GM18951 (cell line): ENCODE results near the gene TBCC.

Experiments
- POLR2A ChIP-seq: IDR thresholded peaks from 4 replicates; pipeline ENCODE4 v1.6.1; 2011; ENCODE audit warnings: mild to moderate bottlenecking; ENCODE audit not compliant: insufficient read length, insufficient read depth; ENCODE audit errors: extremely low read depth
- in situ Hi-C: fragments of 300-500 bp; cut with MboI; formaldehyde crosslinking; loops from one replicate; pipeline ENCODE4 v1.12.0; 2022; ENCODE audit warnings: low sequenced_read_pairs, mixed read lengths, inconsistent platforms; ENCODE audit not compliant: unreplicated experiment

Gene TBCC

GRCh38 chr6:42762426-42762859 is 16.5 kb upstream of the TBCC start:
- in situ Hi-C loops = no loop called here
- no peak for TF ChIP-seq POLR2A

DNA sequence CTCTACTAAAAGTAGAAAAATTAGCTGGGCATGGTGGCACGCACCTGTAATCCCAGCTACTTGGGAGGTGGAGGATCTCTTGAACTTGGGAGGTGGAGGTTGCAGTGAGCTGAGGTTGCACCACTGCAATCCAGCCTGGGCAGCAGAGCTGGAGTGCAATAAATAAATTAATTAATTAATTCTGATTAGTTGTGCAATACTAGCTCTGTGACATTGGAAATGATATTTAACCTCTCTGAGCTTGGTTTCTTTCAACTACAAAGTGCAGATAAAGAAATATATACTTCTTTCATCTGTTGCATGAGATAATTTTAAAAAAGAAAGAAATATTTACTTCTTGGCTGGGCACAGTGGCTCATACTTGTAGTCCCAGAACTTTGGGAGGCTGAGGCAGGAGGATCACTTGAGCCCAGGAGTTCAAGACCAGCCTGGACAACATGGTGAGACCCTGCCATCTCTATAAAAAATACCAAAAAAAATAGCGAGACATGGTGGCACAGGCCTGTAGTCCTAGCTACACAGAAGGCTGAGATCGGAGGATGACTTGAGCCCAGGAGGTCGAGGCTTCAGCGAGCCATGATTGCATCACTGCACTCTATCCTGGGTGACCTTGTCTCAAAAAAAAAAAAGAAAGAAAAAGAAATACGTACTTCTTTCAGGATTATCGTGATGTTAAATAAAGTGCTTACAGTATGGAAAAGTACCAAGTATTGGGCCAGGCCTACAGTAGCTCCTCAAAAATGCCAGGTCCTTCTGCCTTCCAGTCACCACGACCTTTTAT is 15.6 kb upstream of the TBCC start:
- no peak for TF ChIP-seq POLR2A
- in situ Hi-C loops = no loop called here

- no peak for TF ChIP-seq POLR2A
- in situ Hi-C loops = no loop called here
Measured at GRCh38 chr6:42758756-42759430, 13.0 kb upstream of the TBCC start.

DNA sequence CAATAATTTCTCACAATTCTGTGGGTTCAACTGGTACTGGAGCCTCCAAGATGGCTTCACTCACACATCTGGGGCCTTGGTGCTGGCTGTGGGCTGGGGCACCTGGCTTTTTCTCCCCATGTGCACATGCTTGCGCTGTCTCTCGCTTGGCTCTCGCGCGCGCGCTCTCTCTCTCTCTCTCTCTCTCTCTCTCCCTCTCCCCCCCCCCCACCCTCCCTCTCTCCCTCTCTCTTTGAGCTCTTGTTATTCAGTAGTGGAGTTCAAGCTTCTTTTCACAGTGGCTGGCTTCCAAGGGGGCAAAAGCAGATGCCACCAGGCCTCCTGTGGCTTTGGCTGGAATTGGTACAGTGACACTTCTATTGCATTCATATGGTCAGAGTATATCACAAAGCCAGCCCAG is 10.8 kb upstream of the TBCC start:
- in situ Hi-C loops = no loop called here

DNA sequence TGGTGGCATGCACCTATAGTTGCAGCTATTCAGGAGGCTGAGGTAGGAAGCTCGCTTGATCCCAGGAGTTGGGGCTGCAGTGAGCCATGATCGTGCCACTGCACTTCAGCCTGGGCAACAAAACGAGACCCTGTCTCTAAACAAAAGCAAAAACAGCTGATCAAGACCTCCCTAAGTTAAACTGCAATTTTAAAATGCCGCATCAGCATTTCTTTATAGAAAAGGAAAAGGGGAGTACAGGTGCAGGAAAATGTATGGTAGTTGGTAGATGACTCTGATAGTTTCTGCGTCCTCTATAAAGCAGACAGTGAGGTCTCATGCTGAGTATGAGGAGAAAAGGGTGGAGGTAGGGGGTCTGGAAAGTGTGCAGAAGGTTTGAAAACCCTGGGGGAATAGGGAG is 8.9 kb upstream of the TBCC start:
- TF ChIP-seq POLR2A = no peak
- in situ Hi-C loops = no loop called here

More for the DNA sequence above, 10.8 kb upstream of the TBCC start:
- TF ChIP-seq POLR2A = no peak

GRCh38 chr6:42751055-42751454 is 5.2 kb upstream of the TBCC start:
- in situ Hi-C loops = no loop called here
- TF ChIP-seq POLR2A = no peak

- in situ Hi-C loops = no loop called here
Measured at GRCh38 chr6:42748203-42748898, 2.4 kb upstream of the TBCC start.

GRCh38 chr6:42746463-42747391 is 824 bp upstream of the TBCC start:
- in situ Hi-C loops = no loop called here
- TF ChIP-seq POLR2A = peak; percentile 91

More at GRCh38 chr6:42748203-42748898, 2.4 kb upstream of the TBCC start:
- no peak for TF ChIP-seq POLR2A

GRCh38 chr6:42745083-42745639 is 742 bp downstream of the TBCC start:
- in situ Hi-C loops = no loop called here

DNA sequence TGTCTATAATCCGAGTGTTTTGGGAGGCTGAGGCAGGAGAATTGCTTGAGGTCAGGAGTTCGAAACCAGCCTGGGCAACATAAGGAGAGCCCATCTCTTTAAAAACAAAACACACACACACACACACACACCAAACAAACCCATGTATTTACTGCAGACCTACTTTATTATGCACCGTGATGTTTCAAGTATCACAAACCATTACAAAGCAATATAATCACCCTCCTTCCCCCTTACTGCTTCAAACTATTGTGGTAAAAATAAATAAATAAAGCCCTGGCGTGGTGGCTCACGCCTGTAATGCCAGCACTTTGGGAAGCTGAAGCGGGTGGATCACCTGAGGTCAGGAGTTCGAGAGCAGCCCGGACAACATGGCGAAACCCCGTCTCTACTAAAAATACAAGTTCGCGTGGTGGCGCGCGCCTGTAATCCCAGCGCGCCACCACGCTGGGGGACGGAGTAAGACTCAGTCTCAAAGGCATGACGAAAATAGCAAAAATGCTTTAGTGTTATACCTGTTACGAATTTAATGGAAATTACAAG is 1.5 kb downstream of the TBCC start:
- in situ Hi-C loops = no loop called here
- TF ChIP-seq POLR2A = no peak

More at GRCh38 chr6:42745083-42745639, 742 bp downstream of the TBCC start:
- TF ChIP-seq POLR2A = no peak

DNA sequence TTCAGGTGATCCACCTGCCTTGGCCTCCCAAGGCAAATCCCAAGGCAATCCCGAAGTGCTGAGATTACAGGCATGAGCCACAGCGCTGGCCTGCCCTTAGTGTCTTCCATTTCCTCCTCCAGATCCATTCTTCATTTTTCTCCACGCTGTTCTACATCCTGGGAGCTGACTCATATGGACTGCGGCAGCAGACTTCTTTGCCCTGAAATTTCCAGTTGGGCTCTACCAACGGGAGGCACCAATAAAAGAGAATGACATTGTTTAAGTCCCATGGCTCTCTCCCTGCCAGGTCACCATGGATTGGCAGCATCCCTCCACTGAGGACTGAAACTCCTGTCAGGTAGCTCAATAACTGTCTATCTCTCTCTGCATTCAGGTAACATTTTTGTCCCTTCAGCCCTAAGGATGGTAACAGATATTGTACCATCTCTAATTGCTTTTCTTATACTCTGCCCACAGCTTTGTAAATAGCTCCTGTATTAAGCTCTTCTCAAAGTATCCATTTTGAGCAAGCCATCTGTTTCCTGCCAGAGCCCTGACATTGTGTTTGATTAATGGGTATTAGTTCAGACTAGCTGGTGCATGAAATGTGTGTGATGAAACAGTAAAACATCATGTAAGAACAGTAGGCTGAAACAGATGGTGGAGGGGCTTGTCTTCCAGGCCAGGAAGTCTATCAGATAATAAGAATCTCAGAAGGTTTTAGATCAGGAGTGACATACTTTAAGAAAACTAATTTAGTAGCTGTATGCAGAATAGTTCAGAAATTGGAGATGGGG is 3.6 kb downstream of the TBCC start:
- no peak for TF ChIP-seq POLR2A
- in situ Hi-C loops = no loop called here
